ENCODE data around the gene PGM2.

The PGM2 gene

DNA sequence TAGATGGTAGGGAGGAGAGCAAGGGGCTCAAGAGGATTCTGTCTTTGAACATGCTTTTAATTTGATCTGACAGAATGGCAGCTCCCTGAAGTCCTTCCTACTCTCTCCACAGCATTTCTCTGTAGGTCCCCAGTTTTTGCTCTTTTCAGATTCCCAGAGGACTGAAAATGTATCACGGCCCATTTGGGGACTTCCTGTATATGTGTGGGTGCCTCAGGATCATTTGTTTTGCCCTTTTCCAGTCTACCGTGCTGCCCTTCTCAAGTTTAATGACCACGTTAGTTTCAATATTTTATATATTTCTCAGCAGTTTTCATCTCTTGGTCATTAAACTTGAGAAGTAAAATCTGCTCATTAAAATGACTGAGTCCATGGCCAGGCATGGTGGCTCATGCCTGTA, 66.7 kb downstream of the PGM2 start:
- ChIA-PET POLR2A (no interaction called here), CTCF (no interaction called here)
- no peak overlapping the region for H3K4me3 ChIP-seq (ENCODE audit: low read depth, low read length)
- DNase-seq (ENCODE audit: low read depth, low spot score): no peak
- TF ChIP-seq, protein P1, sequence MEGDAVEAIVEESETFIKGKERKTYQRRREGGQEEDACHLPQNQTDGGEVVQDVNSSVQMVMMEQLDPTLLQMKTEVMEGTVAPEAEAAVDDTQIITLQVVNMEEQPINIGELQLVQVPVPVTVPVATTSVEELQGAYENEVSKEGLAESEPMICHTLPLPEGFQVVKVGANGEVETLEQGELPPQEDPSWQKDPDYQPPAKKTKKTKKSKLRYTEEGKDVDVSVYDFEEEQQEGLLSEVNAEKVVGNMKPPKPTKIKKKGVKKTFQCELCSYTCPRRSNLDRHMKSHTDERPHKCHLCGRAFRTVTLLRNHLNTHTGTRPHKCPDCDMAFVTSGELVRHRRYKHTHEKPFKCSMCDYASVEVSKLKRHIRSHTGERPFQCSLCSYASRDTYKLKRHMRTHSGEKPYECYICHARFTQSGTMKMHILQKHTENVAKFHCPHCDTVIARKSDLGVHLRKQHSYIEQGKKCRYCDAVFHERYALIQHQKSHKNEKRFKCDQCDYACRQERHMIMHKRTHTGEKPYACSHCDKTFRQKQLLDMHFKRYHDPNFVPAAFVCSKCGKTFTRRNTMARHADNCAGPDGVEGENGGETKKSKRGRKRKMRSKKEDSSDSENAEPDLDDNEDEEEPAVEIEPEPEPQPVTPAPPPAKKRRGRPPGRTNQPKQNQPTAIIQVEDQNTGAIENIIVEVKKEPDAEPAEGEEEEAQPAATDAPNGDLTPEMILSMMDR (IDR thresholded peaks at IDR 0.05; ENCODE audit: insufficient read depth, low read length, missing control alignments): no peak

DNA sequence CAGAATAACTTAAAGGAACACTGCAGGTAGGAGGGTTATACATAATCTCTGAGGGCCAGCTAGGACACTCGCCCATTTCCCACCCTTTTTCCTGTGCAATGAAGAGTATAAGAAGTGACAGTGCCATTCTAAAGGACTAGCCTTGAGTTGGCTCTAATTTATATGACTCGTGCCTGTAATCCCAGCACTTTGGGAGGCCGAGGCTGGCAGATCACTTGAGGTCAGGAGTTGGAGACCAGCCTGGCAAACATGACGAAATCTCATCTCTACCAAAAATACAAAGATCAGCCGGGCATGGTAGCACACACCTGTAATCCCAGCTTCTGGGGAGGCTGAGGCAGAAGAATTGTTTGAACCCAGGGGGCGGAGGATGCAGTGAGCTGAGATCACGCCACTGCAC, 68.8 kb downstream of the PGM2 start:
- TF ChIP-seq, protein P1 (IDR thresholded peaks at IDR 0.05; ENCODE audit: insufficient read depth, low read length, missing control alignments): no peak
- no peak for DNase-seq (ENCODE audit: low read depth, low spot score)
- POLR2A ChIA-PET: no interaction called here
- CTCF ChIA-PET: no interaction called here
- H3K4me3 ChIP-seq (ENCODE audit: low read depth, low read length): no peak overlapping the region

DNA sequence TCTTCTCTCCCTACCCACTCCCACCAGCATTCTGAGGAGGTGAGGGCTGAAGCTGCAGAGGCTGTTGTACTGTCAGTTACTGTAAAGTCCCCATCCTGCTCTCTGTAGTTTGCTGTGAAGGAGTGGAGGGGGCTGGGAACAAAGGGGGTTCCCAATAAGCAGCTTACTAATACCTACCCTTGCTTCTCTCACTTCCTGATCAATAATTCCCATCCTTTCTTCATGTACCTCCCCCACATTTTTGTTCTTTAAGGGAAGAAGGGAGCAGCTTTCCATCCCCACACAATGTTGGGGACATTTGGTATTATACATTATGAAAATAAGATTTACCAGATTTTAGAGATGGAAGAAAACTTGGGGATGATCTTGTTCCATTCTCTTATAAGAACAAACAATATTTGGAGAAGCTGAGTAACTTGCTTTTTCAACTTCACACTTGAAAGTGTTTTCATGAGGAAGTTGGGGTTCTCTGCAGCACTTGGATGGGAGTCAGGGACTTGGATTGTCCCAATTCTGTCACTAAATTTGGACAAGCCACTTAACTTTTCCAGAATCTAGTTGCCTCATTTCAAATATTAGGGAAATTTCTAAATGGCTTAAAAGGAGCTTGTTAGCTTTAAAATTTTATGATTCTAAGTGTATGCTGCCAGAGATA, 69.8 kb downstream of the PGM2 start:
- CTCF ChIA-PET: interaction anchor here (1.2 to 1.7 kb wide), 2 partner anchors 11 to 145 kb away, joined by 3 read pairs; no protein-coding TSS in a partner anchor
- POLR2A ChIA-PET: no interaction called here
- TF ChIP-seq, protein P1 (IDR thresholded peaks at IDR 0.05; ENCODE audit: insufficient read depth, low read length, missing control alignments): no peak
- no peak for DNase-seq (ENCODE audit: low read depth, low spot score)
- no peak overlapping the region for H3K4me3 ChIP-seq (ENCODE audit: low read depth, low read length)

DNA sequence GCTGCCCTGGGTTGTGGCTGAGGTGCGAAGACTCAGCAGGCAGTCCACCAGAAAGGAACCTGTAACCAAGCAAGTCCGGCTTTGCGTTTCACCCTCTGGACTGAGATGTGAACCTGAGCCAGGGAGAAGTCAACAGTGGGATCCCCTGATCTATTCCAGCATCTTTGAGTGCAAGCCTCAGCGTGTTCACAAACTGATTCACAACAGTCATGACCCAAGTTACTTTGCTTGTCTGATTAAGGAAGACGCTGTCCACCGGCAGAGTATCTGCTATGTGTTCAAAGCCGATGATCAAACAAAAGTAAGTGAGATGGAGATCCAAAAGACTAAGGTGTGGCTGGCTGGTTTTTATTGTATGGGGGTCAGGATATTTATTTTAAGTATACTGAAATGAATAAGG, 75.7 kb downstream of the PGM2 start:
- TF ChIP-seq, protein P1 (IDR thresholded peaks at IDR 0.05; ENCODE audit: insufficient read depth, low read length, missing control alignments): no peak
- CTCF ChIA-PET: interaction anchor here (0.8 kb wide), 1 partner anchor 95 kb away, joined by 3 read pairs; no protein-coding TSS in a partner anchor
- POLR2A ChIA-PET: no interaction called here
- DNase-seq (ENCODE audit: low read depth, low spot score): no peak
- no peak overlapping the region for H3K4me3 ChIP-seq (ENCODE audit: low read depth, low read length)

DNA sequence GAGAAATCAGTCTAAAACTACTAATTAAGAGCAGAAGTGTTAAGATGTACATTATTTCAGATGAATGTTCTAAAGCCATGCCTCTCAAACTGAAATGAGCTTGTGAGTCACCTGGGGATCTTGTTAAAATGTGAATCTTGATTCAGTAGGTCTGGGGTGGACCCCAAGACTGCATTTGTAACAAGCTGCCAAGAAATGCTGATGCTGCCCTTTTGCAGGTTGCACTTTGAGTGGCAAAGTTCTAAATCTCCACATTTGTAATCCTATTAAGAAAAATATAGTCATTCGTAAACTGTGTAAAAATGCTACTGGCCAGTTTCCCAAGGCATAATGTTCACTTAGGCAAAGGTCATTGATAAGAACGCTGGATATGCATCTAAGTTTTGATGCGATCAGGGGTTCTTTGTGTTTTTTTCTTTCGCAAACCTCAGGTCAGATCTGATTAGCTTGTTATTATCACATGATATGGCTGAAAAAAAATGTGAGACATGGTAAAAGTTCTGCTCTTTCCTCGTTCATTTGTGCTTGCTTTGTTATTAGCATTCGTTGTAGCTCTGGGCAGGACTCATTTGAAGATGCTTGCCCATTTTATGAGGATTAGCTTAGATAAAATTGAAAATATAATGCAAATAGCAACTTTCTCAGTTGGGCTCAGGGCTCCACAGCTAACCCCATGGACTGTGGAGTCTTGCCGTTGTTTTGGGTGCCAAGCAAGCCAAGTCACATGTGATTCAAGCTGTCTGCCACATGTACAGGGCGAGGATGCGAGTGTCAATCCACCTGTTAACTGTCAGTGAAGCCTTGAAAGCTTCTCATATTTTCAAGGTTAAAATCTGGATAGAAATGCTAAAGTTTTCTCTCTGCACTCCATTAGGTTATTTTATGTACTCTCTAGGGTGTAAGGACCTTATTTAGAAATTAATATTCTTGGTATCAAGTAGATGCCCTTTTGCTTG, 76.5 kb downstream of the PGM2 start:
- no peak overlapping the region for H3K4me3 ChIP-seq (ENCODE audit: low read depth, low read length)
- TF ChIP-seq, protein P1 (IDR thresholded peaks at IDR 0.05; ENCODE audit: insufficient read depth, low read length, missing control alignments): no peak
- ChIA-PET POLR2A (no interaction called here), CTCF (interaction anchor here (0.8 kb wide), 1 partner anchor 96 kb away, joined by 3 read pairs; no protein-coding TSS in a partner anchor)
- DNase-seq (ENCODE audit: low read depth, low spot score): no peak

DNA sequence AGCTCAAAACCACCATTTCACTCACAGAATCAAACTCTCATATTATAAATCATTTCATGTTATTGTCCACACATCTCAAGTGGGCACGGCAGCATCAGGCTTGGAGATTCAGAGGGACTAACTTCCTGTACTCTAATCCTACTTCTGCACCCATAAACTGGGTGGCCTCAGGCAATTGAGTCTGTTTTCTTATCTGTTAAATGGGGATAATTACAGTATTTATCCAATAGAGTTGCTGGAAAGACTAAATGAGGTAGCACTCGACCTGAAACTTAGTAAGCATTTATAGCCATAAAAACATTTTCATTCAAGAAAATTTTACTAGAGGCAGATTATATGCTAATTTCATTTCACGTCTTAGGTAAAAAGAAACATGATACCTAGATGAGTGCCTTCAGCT, 77.4 kb downstream of the PGM2 start:
- ChIA-PET POLR2A (no interaction called here), CTCF (no interaction called here)
- TF ChIP-seq, protein P1 (IDR thresholded peaks at IDR 0.05; ENCODE audit: insufficient read depth, low read length, missing control alignments): no peak
- DNase-seq (ENCODE audit: low read depth, low spot score): no peak
- no peak overlapping the region for H3K4me3 ChIP-seq (ENCODE audit: low read depth, low read length)

Measured in AG04449 (cell line).